ENCODE data around the gene RPL22L1.
"Not testable (repeated sequence)": the region's sequence is repeated elsewhere in the genome, so short reads cannot be mapped to it uniquely, and the experiment has no call there.

Gene RPL22L1

GRCh38 chr3:170878688-170879087 lies 8.7 kb upstream of the RPL22L1 start:
- DNase-seq (ENCODE audit: low spot score): not testable (repeated sequence)

- not testable (repeated sequence) for DNase-seq (ENCODE audit: low spot score)
Observed at GRCh38 chr3:170877311-170877710, 7.3 kb upstream of the RPL22L1 start.

- no peak for DNase-seq (ENCODE audit: low spot score)
Observed at GRCh38 chr3:170876537-170876936, 6.5 kb upstream of the RPL22L1 start.

- no peak for DNase-seq (ENCODE audit: low spot score)
Observed at GRCh38 chr3:170869239-170869590, 780 bp downstream of the RPL22L1 start.

- no peak for DNase-seq (ENCODE audit: low spot score)
Observed at GRCh38 chr3:170868577-170869238, 1.3 kb downstream of the RPL22L1 start.

GRCh38 chr3:170867143-170867937 lies 2.7 kb downstream of the RPL22L1 start:
- no peak for DNase-seq (ENCODE audit: low spot score)

GRCh38 chr3:170866499-170866898 lies 3.5 kb downstream of the RPL22L1 start:
- DNase-seq (ENCODE audit: low spot score): no peak

GRCh38 chr3:170865209-170866094 lies 4.5 kb downstream of the RPL22L1 start:
- DNase-seq (ENCODE audit: low spot score): no peak

GRCh38 chr3:170864525-170865208 lies 5.3 kb downstream of the RPL22L1 start:
- DNase-seq (ENCODE audit: low spot score): no peak

GRCh38 chr3:170863816-170864215 lies 6.2 kb downstream of the RPL22L1 start:
- DNase-seq (ENCODE audit: low spot score): no peak

GRCh38 chr3:170862618-170863374 lies 7.2 kb downstream of the RPL22L1 start:
- no peak for DNase-seq (ENCODE audit: low spot score)

- no peak for DNase-seq (ENCODE audit: low spot score)
Observed at GRCh38 chr3:170858599-170858998, 11.4 kb downstream of the RPL22L1 start.

GRCh38 chr3:170852324-170852723 lies 17.7 kb downstream of the RPL22L1 start:
- DNase-seq (ENCODE audit: low spot score): no peak

- DNase-seq (ENCODE audit: low spot score): no peak
Observed at GRCh38 chr3:170848292-170848917, 21.6 kb downstream of the RPL22L1 start.

- DNase-seq (ENCODE audit: low spot score): no peak
Observed at GRCh38 chr3:170844377-170844776, 25.6 kb downstream of the RPL22L1 start.

- DNase-seq (ENCODE audit: low spot score): no peak
Observed at GRCh38 chr3:170840291-170840859, 29.6 kb downstream of the RPL22L1 start.

GRCh38 chr3:170839518-170840100 lies 30.4 kb downstream of the RPL22L1 start:
- DNase-seq (ENCODE audit: low spot score): no peak

- DNase-seq (ENCODE audit: low spot score): no peak
Observed at GRCh38 chr3:170836491-170836890, 33.5 kb downstream of the RPL22L1 start.

- no peak for DNase-seq (ENCODE audit: low spot score)
Observed at GRCh38 chr3:170835336-170835735, 34.7 kb downstream of the RPL22L1 start.

- DNase-seq (ENCODE audit: low spot score): no peak
Observed at GRCh38 chr3:170830580-170830979, 39.4 kb downstream of the RPL22L1 start.

All from CD4-positive, alpha-beta T cell treated with Interleukin-15 for 4 hours (primary cell).